ENCODE data around the gene TSR3.
"Not testable (repeated sequence)": the region's sequence is repeated elsewhere in the genome, so short reads cannot be mapped to it uniquely, and the experiment has no call there.

The TSR3 gene

GRCh38 chr16:1338855-1339675, 12.6 kb downstream of the TSR3 start:
- no peak for DNase-seq (ENCODE audit: low read depth in 2 of 3, low spot score in 2 of 3)

GRCh38 chr16:1338119-1338730, 13.5 kb downstream of the TSR3 start:
- no peak for DNase-seq (ENCODE audit: low read depth in 2 of 3, low spot score in 2 of 3)

- DNase-seq (ENCODE audit: low read depth in 2 of 3, low spot score in 2 of 3), result no peak
Measured at GRCh38 chr16:1337486-1337885, 14.2 kb downstream of the TSR3 start.

GRCh38 chr16:1336619-1337018, 15.1 kb downstream of the TSR3 start:
- DNase-seq (ENCODE audit: low read depth in 2 of 3, low spot score in 2 of 3), result no peak

GRCh38 chr16:1335996-1336395, 15.7 kb downstream of the TSR3 start:
- no peak for DNase-seq (ENCODE audit: low read depth in 2 of 3, low spot score in 2 of 3)

GRCh38 chr16:1335211-1335971, 16.3 kb downstream of the TSR3 start:
- no peak for DNase-seq (ENCODE audit: low read depth in 2 of 3, low spot score in 2 of 3)

GRCh38 chr16:1334739-1335138, 16.9 kb downstream of the TSR3 start:
- no peak for DNase-seq (ENCODE audit: low read depth in 2 of 3, low spot score in 2 of 3)

GRCh38 chr16:1333854-1334700, 17.6 kb downstream of the TSR3 start:
- no peak for DNase-seq (ENCODE audit: low read depth in 2 of 3, low spot score in 2 of 3)

- DNase-seq (ENCODE audit: low read depth in 2 of 3, low spot score in 2 of 3), result no peak
Measured at GRCh38 chr16:1333149-1333812, 18.4 kb downstream of the TSR3 start, which contains the start of gene BAIAP3. Gene BAIAP3 (plus strand): TSS chr16:1333645. CDS start chr16:1338550, 4,905 bp downstream.

- DNase-seq (ENCODE audit: low read depth in 2 of 3, low spot score in 2 of 3), result no peak
Measured at GRCh38 chr16:1332618-1333148, 19.0 kb downstream of the TSR3 start.

GRCh38 chr16:1331712-1332617, 19.7 kb downstream of the TSR3 start:
- no peak for DNase-seq (ENCODE audit: low read depth in 2 of 3, low spot score in 2 of 3)

- DNase-seq (ENCODE audit: low read depth in 2 of 3, low spot score in 2 of 3), result no peak
Measured at GRCh38 chr16:1330931-1331711, 20.6 kb downstream of the TSR3 start.

- no peak for DNase-seq (ENCODE audit: low read depth in 2 of 3, low spot score in 2 of 3)
Measured at GRCh38 chr16:1330260-1330914, 21.3 kb downstream of the TSR3 start.

- not testable (repeated sequence) for DNase-seq (ENCODE audit: low read depth in 2 of 3, low spot score in 2 of 3)
Measured at GRCh38 chr16:1328961-1329360, 22.7 kb downstream of the TSR3 start.

GRCh38 chr16:1328136-1328535, 23.5 kb downstream of the TSR3 start:
- DNase-seq (ENCODE audit: low read depth in 2 of 3, low spot score in 2 of 3), result not testable (repeated sequence)

- DNase-seq (ENCODE audit: low read depth in 2 of 3, low spot score in 2 of 3), result no peak
Measured at GRCh38 chr16:1327619-1327947, 24.1 kb downstream of the TSR3 start.

- DNase-seq (ENCODE audit: low read depth in 2 of 3, low spot score in 2 of 3), result no peak
Measured at GRCh38 chr16:1326946-1327618, 24.6 kb downstream of the TSR3 start.
